Measurements from ENCODE around the gene IFIT1.

- no peak for TF ChIP-seq CTCF (IDR thresholded peaks at IDR 0.05)
- no peak for TF ChIP-seq ZFX (IDR thresholded peaks at IDR 0.05; ENCODE audit: borderline replicate concordance)
Observed at GRCh38 chr10:89367529-89367928, 24.9 kb upstream of the IFIT1 start.

Measured in 22Rv1 (cell line).